Posterior cingulate gyrus (tissue), 11 donors: ENCODE data around the gene FRK.
"Not testable (repeated sequence)": the region's sequence is repeated elsewhere in the genome, so short reads cannot be mapped to it uniquely, and the experiment has no call there.

ENCODE experiments used
- DNase-seq, 10 donors: peaks; one replicate each; pipeline versions ENCODE4 v3.0.0 to v3.0.0-alpha.2; 2020 to 2021; ENCODE audit warnings: mixed read lengths in 3 of 10
- intact Hi-C: fragments of 100-400 bp; cut with DNase I; formaldehyde crosslinking; loops from one replicate; pipeline ENCODE4 v1.15.1; 2023

FRK gene, protein sequence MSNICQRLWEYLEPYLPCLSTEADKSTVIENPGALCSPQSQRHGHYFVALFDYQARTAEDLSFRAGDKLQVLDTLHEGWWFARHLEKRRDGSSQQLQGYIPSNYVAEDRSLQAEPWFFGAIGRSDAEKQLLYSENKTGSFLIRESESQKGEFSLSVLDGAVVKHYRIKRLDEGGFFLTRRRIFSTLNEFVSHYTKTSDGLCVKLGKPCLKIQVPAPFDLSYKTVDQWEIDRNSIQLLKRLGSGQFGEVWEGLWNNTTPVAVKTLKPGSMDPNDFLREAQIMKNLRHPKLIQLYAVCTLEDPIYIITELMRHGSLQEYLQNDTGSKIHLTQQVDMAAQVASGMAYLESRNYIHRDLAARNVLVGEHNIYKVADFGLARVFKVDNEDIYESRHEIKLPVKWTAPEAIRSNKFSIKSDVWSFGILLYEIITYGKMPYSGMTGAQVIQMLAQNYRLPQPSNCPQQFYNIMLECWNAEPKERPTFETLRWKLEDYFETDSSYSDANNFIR

DNA sequence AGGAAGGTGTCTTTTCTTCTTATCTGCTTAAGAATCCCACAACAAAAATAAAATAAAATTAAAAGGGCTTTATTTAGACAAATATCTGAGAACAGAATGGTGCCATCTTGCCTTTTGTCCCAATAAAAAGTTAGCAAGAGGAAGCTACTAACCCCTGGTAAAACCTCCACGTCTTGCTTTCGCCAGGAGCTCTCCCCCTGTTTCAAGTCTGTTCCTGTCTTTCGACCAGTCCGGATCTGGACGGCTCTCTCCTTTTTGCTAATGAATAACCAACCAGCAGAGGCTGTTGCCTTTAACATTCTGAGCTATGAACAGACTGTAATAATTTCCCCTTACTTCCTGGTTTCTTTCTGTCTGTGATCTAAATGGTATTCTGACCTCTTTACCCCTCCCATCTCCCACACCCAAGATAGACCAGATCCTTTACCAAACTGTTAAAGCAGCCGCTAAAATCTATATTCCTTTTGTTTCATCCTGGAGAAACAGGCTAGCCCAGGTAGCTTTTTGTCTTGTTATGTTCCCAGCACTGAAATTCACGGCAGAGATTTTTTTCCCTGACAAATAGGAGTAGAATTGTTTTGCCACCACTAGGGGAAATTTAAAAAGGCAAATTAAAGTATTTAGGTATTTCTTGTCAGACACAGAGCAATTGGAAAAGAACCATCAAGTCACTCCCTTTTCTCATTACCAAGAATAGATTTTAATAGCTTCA is at the start of gene FRK:
Gene FRK, minus strand, starts transcription at position 320 of the 712 bp plus-strand sequence. CDS start 580 bp downstream, outside the sequence.
- peak in 1 of 10 donors; percentile 42 for DNase-seq
- intact Hi-C loops = no loop called here

DNA sequence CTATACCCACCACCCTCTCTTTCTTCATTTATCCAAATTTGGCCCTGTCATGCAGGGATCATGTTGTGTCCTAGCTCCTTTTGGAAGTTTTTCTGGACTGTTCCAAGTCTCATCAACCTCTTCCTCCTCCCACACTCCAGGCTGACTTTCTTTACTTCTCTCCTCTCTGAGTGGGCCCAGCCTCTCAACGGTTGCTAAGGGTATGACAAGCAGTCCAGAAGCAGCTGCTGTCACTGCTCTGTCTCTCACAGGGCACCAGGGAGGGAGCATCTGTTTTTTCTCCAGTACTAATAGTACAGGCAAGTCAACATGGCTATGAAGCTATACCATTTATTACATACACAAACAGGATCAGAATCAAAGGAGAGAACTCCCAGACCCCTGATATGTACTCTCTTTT is 48.1 kb upstream of the FRK start:
- intact Hi-C loops = no loop called here
- no peak for DNase-seq

DNA sequence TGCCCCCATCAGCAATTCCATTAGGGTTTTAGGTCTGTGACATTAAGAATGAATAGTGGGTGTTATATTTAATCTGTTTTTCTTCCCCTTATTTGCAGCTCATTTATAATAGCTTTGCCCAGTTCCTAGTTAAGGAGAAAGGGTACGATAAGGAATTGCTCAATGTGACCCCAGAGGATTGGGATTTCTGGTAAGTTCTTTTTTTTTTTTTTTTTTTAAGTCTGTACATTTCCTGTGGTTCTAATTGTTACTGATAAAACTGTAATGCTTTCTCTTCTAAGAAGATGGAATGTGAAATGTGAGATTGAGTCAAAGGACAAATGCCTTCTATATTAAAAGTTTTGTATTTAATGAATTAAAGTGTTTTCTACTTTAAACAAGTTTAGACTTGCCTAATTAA is 45.5 kb upstream of the FRK start:
- intact Hi-C loops = no loop called here
- DNase-seq = no peak

DNA sequence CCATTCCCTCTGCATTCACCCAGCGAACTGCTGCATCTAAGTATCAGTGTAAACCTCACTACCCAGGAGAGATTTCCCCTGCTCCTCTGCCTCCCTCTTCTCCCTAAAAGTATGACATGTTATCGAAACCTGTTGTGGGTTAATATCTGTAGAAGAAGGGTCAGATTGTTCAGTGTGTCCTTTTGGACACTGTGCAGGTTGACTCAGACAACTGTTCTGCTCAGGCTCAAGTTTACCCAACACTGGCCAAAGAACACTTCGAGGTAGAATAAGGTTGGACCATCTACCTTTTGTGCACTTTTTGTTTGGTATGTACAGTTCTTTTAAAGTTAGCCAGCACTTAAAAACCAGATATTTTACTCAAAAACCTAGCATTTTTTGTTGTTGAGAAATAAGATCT is 44.6 kb upstream of the FRK start:
- intact Hi-C loops = no loop called here

DNA sequence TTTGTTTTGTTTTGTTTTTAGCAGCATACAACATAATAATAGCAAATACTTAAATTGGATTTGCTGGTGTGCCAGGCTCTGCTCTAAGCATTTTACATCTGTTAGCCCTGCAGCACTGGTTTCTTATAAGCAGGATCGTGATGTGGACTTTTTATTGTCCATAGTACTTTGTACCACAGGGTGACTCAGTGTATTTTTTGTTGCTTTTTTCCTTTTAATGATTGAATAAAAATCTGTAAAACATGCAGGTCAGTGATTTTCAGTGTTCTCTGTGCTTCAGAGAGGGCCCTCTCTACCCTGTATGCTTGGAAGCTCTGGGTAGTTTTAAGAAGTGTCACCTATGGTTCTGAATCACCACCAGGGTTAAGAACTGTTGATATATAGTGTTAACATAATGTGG is 43.9 kb upstream of the FRK start:
- DNase-seq = no peak
- intact Hi-C loops = loop anchor here (5.0 kb wide), 1 partner anchor 132 kb away; no protein-coding TSS in a partner anchor

More for the DNA sequence above, 44.6 kb upstream of the FRK start:
- DNase-seq = no peak

DNA sequence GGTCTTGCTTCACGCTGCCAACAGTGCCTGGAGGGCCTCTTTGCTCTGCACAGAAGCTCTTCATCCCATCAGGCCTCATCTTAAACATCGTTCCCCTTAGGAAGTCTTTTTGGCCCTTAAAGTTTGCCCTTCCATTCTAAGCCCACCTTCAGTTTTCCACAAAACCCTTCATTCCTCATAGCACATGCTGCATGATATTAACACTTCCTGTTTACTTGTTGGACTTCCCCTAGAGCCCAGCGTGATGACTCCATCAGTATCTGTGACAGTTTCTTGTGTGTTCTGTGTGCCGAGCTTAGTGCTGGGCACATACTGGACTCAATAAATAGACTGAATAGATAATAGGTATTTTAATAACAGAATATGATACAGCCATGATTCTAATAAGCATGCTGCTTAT is 42.2 kb upstream of the FRK start:
- intact Hi-C loops = loop anchor here (5.0 kb wide), 1 partner anchor 131 kb away; no protein-coding TSS in a partner anchor
- DNase-seq = no peak

DNA sequence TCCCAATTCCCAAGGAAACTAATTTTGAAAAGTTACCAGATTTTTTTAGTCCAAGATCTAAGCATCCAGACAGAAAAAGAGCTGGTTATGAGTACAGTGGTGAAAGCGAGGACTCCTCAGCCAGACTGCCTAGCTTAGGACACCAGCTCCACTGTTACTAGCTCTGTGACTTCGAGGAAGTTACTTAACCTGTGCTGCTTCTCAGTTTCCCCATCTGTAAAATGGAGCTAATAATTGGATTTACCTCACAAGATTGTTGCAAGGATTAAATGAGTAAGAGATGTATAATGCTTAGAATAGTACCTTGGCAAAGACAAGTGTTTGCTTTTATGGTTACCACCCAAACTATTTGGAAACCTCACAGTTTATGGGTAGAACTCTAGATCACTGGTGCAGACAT is 41.1 kb upstream of the FRK start:
- no peak for DNase-seq
- intact Hi-C loops = loop anchor here (5.0 kb wide), 1 partner anchor 129 kb away; no protein-coding TSS in a partner anchor

DNA sequence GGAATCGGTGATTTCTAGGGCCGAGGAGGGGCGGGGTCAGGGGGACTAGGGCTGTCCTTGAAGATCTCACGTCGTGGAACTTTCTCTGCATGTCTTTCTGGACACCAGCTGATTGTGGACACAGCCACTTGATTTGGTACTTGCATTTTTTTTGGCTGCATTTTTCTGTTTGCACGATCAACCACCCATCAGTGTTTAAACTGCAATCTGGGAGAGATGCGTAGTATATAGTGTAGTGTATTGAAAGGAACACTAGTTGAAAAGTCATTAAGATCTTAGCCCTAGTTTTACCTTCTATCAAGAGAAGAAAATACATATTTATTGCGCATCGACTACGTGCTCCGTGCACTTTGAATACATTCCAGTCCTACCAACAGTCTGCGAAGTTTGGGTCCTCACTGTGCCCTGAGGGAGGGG is 40.6 kb upstream of the FRK start:
- peak in 1 of 10 donors; percentile 48 for DNase-seq
- intact Hi-C loops = loop anchor here (5.0 kb wide), 1 partner anchor 129 kb away; no protein-coding TSS in a partner anchor

DNA sequence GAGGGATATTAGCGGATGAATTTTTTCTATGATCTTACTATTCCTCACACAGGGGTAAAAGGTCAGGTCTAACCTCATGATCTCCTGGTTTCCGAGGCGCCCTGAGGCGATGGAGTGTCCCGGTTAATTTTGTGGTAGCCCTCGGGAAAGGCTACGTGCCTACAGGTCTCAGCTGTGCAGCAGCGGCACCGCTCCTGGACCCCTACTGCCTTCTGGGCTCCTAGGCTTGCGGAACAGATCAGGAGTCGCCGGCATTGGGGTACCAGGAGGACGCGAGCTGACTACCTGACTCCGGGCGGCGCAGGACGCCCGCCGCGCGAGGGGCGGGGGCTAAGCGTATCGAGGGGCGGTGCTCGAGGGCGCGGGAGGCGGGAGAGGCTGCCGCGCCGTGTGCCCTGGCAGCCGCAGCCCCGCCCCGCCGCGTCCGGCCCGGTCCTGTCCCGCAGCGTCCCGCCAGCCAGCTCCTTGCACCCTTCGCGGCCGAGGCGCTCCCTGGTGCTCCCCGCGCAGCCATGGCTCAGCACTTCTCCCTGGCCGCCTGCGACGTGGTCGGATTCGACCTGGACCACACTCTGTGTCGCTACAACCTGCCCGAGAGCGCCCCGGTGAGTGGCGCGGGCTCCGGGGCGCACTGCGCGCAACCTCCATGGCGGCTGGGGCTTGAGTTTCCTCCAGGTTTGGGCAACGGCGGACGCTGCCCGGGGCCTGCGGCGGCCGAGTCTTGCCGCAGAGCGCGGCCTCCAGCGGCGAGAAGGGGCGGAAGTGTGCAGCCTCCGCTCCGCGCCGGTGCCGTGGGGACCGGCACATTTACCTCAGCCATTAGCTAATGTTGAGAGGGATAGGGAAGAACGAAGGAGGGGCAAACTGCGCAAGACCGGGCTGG is 40.0 kb upstream of the FRK start, which contains the start of gene NT5DC1:
Gene NT5DC1, plus strand, starts transcription at position 435 of the 883 bp plus-strand sequence. Its CDS starts 78 bp downstream, at position 513.
- intact Hi-C loops = loop anchor here (5.0 kb wide), 1 partner anchor 128 kb away; no protein-coding TSS in a partner anchor
- DNase-seq = peak; percentile 67 to 97 (median 81)

DNA sequence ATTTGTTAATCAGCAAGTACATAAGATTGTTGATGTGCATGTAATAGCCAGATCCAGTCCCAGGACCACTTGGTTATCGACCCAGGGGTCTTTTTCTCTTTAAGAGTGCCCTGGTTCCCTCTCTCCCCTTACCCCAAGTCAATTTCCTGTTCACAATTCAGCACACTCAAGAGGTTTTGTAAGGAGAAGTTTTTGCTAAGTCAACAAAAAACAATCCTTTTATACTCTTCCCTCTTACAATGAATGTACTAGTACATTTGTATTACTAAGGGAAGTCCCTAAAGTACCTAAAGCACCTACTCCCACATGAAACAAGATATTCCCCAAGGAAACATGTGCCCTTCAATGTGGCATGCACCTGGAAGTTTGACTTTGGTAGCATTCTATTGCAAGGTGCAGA is 38.3 kb upstream of the FRK start:
- intact Hi-C loops = loop anchor here (2.0 to 5.0 kb wide), 2 partner anchors 86 to 1352 kb away; no protein-coding TSS in a partner anchor

DNA sequence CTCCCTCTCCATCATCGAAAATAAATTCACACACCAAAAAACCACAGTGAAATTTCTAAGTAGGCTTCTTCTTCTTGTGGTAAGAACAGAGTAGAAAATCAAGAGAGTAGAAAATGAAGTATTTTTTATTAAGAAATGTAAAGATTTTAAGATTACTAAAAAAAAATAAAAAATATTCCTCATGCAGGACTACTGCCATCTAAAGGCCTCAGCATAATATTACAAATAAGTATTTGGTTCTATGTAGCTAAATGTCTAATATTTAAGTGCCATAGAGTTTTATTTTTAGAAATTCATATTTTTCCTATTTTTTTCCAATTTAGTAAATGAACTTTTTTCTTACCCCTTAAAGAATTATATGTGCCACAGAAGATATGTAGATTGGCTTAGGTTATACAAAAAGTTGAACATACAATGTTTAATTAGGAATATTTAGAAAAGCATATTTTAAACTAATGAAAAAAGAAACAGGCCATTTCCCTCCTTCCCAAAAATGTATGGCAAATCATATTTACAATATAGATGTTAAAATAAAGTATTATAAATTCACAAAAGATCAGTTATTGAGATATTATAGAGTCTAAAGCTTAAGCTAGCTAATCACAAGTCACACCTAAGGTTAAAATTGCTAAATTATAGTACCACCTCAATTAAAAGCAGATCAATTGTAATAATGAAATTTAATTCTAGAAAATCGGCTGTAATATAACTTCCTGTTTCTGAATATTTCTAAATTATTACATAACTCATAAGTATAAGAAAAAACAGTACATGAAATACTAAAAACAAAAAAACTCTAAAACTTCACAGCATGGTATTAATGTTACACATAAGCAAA is 36.5 kb upstream of the FRK start:
- no peak for DNase-seq
- intact Hi-C loops = loop anchor here (5.0 kb wide), 1 partner anchor 1350 kb away; no protein-coding TSS in a partner anchor

More for the DNA sequence above, 38.3 kb upstream of the FRK start:
- no peak for DNase-seq

DNA sequence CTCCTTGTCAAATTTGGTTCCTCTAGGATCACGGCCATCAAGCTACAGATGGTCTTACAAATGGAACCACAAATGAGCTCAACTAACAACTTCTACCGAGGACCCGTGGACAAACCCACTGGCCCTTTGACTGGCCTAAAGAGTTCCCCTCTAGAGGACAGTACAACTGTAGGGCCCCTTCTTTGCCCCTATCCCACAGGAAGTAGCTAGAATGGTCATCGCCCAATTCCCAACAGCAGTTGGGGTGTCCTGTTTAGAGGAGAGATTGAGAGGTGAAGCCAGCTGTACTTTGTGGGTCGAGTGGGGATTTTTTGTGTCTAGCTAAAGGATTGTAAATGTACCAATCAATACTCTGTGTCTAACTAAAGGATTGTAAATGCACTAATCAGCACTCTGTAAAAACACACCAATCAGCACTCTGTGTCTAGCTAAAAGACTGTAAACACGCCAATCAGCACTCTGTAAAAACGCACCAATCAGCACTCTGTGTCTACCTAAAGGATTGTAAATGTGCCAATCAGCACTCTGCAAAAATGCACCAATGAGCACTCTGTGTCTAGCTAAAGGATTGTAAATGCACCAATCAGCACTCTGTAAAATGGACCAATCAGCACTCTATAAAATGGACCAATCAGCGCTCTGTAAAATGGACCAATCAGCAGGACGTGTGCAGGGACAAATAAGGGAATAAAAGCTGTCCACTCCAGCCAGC is 35.5 kb upstream of the FRK start:
- intact Hi-C loops = loop anchor here (5.0 kb wide), 1 partner anchor 1349 kb away; no protein-coding TSS in a partner anchor
- DNase-seq = not testable (repeated sequence)

DNA sequence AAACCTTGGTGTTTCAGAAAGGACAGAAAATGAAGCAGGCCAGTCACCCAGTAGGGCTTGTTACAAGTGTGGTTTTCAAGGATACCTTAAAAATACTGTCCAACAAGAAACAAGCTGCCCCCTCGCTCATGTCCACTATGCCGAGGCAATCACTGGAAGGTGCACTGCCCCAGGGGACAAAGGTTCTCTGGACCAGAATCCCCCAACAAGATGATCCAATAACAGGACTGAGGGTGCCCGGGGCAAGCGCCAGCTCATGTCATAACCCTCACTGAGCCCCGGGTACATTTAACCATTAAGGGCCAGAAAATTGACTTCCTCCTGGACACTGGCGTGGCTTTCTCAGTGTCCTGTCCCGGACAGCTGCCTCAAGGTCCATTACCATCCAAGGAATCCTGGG is 33.4 kb upstream of the FRK start:
- DNase-seq = no peak
- intact Hi-C loops = no loop called here

DNA sequence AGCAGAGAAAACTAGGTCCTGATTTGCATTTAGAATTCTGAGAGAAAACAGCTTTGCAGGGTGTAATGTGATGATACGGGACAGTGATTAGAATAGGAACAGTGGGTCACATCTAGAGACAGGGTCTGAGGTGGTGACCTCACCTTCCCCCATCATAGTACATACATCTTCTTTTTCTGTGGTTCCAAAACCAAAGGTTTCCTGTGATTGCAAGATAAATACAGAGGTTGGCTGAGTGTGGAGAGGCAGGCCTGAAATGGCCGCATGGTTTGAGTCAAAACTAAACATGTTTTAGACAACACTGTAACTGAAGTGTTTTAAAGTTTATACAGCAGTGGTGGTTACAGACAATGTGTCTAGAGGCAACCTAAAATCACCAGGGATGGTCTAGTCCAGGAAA is 29.6 kb upstream of the FRK start:
- intact Hi-C loops = no loop called here
- no peak for DNase-seq

DNA sequence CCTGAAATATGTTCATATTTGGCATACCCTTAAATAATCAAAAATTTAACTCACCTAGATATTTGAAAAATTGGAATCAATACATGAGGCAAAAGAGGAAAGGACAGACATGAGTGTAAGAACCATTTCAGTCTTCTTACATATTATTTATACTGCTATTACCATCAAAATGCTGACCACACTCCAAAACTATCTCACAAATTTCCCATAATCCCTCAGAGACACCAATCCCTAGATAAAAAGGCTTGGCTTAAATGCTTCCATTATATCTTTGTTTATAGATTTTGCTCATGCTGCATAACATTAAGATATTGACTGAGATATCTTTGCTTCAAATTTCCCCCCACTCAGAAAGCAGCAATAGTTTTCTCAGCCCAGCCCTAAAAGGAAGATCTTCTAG is 28.3 kb upstream of the FRK start:
- intact Hi-C loops = no loop called here
- DNase-seq = no peak

DNA sequence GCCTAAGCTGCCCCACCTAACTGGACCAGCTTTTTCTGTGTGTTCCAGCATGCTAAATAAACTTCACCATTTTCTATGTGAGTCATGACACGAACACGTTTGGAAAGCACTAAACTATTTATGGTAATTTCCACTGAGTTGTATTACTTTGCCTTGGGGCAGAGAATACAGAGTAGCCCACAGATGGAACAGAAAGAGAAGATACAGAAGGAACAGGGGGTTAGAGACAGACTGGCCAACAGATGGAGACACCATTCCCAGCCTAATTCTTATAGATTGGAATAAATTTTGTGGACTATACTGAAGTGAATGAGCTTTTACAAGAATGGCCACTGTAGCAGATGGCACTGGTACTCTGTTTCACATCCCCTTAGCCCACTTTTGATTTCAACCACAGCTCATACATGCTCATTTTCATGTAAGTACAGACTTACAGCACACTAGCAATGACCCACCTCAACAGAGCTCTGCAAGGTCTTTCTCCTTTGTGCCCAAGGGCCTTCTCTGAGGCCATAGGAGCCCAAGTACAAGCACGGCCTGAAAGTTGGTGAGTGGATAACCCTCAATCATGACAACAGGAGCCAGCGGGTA is 26.8 kb upstream of the FRK start:
- DNase-seq = no peak
- intact Hi-C loops = no loop called here

DNA sequence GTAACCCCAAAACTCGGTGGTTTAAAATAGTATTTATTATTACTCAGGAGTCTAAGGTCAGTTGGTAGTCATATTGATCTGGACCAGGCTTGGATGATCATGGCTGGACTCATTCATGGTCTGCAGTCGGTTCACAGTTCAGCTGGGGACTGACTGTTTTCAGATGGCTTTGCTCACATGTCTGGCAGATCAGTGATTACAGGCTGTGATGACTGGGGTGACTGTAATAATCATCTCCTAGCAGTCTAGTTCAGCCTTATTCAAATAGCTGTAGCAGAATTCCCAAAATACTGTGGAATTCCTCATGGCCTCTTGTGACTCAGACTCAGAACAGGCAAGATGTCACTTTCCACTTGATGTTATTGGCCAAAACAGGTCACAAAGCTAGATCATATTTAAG is 23.6 kb upstream of the FRK start:
- no peak for DNase-seq
- intact Hi-C loops = no loop called here

DNA sequence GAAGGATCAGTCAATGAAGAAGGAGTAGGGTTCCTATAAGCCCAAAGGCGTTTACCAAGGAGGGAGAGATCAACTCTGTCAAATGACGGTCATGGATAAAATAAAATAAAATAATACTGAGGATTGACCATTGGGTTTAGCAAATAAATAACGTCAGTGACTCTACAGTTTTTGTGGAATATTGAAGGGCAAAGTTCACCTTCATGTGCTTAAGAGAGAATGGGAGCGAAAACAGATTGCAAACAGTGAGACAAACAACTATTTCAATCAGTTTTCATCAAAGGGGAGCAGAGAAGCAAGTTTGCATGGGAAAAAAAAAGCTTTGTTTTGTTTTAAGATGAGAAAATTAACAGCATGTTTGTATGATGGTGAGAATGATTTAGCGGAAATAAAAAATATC is 22.4 kb upstream of the FRK start:
- intact Hi-C loops = no loop called here
- DNase-seq = no peak
